Limb (tissue), 2 donors: ENCODE measurements around the gene VMP1.
"Not testable (repeated sequence)": the region's sequence is repeated elsewhere in the genome, so short reads cannot be mapped to it uniquely, and the experiment has no call there.

Source experiments
- DNase-seq, 2 donors: peaks; one replicate each; pipeline ENCODE4 v3.0.0-alpha.2; 2016; ENCODE audit errors: extremely low spot score in 2 of 2

VMP1 gene

DNA sequence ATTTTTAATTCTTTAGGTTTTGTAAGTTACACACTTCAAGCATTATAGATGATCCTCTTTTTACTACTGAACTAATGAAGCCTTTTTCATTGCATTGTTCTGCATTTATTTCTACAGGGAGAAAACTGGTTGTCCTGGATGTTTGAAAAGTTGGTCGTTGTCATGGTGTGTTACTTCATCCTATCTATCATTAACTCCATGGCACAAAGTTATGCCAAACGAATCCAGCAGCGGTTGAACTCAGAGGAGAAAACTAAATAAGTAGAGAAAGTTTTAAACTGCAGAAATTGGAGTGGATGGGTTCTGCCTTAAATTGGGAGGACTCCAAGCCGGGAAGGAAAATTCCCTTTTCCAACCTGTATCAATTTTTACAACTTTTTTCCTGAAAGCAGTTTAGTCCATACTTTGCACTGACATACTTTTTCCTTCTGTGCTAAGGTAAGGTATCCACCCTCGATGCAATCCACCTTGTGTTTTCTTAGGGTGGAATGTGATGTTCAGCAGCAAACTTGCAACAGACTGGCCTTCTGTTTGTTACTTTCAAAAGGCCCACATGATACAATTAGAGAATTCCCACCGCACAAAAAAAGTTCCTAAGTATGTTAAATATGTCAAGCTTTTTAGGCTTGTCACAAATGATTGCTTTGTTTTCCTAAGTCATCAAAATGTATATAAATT, 132.3 kb downstream of the VMP1 start:
- DNase-seq: no peak

DNA sequence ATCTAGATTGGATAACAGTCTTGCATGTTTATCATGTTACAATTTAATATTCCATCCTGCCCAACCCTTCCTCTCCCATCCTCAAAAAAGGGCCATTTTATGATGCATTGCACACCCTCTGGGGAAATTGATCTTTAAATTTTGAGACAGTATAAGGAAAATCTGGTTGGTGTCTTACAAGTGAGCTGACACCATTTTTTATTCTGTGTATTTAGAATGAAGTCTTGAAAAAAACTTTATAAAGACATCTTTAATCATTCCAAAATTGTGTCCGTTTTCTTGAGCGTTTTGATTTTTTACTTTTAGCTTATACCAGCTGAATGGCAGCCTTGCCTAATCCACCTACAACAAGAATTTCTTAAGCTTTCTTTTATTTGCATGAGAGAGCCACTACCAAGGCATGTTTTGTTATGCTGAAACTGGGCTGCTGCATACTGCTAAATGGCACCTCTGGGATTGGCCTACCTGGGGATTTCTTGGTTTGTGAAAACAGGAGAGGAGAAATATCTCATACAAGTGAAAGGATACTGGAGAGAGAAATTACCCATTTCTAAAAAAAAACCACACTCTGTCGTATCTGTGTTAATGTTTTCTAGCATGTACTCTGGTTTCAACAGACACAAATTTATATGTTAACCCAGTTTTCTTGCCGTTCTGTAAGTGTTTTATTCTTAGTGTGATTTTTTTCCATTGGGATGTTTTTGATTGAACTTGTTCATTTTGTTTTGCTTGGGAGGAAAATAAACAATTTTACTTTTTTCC, 133.1 kb downstream of the VMP1 start:
- DNase-seq: no peak

DNA sequence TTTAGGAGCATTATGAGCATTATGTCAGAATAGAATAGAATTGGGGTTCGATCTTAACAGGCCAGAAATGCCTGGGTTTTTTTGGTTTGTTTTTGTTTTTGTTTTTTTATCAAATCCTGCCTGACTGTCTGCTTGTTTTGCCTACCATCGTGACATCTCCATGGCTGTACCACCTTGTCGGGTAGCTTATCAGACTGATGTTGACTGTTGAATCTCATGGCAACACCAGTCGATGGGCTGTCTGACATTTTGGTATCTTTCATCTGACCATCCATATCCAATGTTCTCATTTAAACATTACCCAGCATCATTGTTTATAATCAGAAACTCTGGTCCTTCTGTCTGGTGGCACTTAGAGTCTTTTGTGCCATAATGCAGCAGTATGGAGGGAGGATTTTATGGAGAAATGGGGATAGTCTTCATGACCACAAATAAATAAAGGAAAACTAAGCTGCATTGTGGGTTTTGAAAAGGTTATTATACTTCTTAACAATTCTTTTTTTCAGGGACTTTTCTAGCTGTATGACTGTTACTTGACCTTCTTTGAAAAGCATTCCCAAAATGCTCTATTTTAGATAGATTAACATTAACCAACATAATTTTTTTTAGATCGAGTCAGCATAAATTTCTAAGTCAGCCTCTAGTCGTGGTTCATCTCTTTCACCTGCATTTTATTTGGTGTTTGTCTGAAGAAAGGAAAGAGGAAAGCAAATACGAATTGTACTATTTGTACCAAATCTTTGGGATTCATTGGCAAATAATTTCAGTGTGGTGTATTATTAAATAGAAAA, 133.8 kb downstream of the VMP1 start:
- not testable (repeated sequence) for DNase-seq

DNA sequence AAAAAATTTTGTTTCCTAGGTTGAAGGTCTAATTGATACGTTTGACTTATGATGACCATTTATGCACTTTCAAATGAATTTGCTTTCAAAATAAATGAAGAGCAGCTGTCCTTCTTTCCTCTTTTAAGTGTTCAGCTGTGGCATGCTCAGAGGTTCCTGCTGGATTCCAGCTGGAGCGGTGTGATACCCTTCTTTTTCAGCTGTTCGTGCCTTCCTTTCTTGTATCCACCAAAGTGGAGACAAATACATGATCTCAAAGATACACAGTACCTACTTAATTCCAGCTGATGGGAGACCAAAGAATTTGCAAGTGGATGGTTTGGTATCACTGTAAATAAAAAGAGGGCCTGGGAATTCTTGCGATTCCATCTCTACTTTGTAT, 134.4 kb downstream of the VMP1 start:
- DNase-seq: not testable (repeated sequence)

DNA sequence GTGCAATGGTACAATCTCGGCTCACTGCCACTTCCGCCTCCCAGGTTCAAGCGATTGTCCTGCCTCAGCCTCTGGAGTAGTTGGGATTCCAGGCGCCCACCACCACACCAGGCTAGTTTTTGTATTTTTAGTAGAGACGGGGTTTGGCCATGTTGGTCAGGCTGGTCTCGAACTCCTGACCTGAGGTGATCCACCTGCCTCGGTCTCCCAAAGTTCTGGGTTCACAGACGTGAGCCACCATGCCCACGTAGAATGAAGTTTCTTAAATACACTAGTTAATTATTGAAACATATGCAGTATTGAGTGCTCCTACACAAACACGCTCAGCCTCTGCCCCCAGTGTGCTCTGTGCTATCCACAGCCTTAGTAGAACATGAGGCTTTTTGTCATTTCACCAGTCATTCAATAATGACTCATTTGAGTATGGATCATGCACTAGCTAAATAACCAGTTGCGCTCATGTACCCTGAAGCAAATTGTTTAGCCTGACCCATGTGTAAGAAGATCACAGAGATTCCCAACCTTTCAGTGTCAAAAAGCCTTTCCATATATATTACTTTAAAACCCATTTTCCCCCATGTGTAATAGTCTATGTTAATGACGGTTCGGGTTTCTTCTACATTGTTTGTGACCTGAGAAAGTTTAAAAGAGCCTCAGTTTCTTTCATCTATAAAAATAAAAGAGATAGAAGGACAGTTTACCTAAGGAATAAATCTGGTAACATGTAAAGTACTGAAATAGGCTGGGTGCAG, 135.6 kb downstream of the VMP1 start:
- DNase-seq: no peak

DNA sequence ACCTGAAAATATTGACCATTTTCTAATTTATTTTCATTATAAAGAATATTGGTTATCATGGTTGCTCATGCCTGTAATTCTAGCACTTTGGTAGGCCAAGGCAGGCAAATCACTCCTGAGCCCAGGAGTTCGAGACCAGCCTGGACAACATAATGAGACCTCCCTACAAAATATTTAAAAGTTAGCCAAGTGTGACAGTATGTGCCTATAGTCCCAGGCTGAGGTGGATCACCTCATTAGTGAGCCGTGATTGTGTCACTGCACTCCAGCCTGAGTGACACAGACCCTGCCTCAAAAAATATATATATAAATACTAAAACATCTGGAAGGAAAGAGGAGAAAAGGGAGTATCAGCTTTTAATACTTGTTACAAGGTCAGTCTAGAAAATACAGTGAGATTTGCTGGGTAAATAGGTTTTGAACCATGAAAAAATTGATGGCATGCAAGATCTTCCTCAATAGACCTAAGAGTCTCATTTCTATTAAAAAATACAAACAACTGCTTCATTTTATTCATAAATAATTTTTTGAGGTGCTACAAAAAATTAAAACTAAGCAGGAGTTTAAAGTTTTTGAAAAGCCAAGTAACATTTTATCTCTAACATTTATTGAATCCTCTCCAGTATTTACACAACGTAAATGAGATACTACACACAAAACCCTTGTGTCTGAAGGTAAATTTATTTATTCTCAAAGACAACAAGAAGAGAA, 137.6 kb downstream of the VMP1 start:
- DNase-seq: peak in 1 of 2 donors; percentile 5

DNA sequence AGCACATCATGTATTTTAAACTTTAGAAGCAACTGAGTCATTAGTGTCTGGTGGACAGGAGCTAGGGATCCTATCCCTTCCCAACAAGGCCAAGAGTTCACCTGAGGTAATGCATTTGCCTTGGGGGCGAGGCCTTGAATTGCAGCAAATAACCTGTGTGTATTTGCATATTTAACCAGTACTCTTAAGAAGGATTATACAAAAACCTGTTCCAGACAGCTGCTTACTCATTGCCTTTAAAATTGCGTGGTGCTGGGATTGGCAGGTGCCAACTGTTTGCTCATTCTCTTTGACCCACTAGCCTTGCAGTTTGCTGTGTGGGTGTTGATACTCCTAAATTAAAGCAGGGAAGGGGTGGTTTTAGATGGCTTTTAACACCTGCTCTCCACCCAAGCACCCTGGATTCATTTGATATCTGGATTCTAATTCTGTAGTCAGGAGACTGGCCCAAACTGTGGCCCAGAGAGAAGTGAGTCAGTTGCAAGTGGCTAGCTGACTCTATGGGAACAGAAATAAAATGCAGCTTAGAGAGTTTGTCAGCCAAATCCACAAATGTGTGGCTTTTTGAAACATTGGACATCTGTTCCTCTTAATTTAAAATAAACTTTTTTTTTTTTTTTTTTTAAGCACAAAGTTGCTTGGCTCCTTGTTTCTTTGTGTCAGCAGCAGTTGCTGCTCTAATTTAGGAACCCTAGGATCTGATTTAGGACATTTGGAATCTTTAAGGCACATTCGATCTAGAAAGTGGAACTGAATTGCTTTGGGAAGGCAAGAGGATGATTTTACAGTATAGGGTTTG, 138.3 kb downstream of the VMP1 start:
- no peak for DNase-seq

DNA sequence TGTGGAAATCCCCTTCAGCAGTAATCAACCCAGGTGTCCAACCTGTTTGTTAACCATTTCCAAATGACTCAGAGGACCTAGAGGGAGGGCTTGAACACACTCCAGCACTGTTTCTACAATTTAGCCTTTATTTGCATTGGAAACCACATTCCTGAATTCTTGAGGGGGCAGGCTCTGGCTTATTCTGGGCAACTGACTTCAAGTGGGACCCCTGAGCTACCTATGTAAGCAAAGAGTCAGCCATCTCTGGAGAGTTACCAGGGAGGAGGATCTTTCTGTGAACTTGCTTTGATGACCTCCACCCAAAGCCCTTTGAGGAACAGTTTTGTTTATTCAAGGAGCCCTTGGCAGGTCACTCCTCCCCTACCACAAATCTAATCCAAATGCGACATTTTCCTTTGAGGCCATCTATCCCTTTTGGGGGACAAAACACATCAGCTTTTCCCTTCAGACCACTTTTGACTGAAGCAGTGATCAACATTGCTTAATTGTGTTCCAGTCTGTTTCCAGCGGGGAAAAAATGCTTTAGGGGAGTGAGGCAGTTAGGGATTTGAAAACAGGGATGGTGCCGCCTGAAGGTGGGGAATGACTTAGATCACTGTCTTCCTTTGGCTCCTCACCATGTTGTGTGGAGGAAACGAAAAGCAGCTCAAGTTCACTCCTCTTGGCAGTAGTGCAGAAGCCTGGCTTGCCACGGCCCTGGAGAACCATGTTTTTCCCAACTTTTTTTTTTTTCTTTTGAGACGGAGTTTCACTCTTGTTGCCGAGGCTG, 139.1 kb downstream of the VMP1 start:
- peak in 1 of 2 donors; percentile 52 for DNase-seq

DNA sequence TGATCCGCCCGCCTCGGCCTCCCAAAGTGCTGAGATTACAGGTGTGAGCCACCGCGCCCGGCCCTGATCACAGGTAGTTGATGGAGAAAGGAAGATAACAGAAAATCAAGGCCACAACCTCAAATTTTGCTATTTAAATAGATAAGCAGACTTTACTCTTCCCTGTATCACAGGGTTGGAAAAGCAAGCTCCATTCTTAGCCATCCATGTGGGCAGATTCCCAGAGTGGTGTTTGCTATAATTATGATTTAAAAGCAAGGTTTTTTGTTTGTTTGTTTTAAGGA, 140.9 kb downstream of the VMP1 start:
- DNase-seq: no peak

DNA sequence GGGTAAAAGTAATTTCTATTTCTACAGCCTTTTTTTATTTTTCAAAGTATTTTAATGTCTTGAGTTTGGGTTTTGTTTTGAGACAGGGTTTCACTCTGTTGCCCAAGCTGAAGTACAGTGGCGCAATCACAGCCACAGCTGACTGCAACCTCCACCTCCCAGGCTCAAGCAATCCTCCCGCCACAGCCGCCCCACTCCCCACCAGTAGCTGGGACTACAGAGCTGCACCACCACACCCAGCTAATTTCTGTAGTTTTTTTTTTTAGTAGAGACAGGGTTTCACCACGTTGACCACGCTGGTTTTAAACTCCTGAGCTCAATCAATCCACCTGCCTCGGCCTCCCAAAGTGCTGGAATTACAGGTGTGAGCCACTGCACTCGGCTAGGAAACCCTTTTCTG, 141.3 kb downstream of the VMP1 start:
- DNase-seq: no peak

DNA sequence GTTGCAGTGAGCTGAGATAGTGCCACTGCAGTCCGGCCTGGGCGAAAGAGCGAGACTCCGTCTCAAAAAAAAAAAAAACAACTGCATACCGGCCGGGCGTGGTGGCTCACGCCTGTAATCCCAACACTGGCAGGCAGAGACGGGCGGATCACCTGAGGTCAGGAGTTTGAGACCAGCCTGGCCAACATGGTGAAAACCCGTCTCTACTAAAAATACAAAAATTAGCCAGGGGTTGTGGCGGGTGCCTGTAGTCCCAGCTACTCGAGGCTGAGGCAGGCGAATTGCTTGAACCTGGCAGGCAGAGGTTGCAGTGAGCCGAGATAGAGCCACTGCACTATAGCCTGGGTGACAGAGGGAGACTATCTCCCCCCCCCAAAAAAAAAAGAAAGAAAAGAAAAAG, 142.9 kb downstream of the VMP1 start:
- not testable (repeated sequence) for DNase-seq

DNA sequence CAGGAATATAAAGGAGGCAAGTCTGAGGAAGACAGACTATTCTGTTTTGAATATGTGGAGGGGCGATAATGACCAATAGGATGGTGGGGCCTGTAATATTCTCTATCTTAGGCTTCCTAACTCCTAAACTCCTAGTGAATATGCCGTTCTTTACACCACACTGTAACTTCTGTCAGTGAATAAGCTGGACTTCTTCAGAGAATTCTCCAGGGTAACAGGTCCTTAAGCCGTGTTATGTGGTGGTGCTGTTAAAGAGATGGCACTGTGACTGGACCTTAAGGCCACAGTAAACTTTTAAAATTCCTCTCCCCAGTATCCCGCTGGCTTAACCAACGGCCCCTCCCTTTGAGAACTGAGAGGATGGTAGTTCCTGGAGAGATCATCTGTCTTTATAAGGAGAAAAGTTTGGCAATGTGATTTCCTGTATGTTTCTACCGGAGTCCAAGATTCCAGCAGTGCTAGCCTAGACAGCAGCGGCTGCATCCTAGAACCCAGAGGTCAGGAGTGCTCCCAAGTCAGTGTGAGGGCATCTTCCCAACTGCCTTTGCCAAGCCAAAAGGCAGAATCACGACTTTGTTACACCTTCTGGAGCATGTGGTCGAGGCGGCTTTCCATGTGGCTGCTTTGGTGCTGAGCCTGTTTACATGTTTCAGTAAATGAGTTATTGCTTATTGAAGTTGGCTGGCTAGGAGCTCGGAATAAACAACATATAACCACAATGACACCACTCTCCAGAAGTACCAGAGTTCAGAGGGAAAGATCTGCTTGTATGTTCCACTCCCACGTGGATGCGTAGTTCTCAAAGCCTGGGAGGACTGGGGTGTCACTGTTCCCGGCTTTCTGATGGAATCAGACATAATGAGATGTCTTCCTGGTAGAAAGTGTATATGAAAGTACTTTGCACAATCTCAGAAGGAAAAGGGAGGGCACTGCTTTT, 144.3 kb downstream of the VMP1 start:
- DNase-seq: peak in 1 of 2 donors; percentile 32

DNA sequence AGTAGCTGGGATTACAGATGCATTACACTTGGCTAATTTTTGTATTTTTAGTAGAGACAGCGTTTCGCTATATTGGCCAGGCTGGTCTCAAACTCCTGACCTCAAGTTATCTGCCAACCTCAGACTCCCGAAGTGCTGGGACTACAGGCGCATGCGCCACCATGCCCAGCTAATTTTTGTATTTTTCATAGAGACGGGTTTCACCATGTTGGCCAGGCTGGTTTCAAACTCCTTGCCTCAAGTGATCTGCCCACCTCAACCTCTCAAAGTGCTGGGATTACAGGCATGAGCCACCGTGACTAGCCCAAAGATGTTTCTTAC, 145.4 kb downstream of the VMP1 start:
- DNase-seq: not testable (repeated sequence)

DNA sequence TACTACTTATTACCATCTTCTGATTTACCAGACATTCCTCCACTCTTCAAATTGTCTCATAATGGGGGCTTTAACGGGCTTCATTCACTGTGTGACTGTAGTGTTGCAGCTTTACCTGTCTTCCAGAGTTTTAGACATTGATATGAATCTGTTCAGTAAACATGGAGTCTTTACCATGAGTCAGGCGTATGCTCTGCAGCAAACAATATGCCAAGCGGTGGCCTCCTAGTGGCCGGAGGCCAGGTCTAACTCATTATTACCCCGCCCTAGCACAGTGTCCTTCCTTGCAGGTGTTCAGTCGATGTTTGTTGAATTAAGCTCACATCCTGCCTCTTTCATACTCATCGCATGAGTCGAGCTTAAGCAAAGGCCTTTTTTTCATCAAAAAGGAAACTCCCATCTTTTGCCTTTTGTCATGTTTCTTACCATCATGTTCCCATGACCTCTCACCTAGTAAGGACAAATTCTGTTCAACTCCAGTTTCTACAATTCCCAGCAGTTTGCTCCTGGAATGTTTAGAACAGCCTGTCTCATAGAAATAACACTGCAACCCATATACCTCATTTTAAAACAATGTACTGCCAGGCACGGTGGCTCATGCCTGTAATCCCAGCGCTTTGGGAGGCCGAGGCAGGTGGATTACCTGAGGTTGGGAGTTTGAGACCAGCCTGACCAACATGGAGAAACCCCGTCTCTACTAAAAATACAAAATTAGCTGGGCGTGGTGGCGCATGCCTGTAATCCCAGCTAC, 145.9 kb downstream of the VMP1 start:
- no peak for DNase-seq

DNA sequence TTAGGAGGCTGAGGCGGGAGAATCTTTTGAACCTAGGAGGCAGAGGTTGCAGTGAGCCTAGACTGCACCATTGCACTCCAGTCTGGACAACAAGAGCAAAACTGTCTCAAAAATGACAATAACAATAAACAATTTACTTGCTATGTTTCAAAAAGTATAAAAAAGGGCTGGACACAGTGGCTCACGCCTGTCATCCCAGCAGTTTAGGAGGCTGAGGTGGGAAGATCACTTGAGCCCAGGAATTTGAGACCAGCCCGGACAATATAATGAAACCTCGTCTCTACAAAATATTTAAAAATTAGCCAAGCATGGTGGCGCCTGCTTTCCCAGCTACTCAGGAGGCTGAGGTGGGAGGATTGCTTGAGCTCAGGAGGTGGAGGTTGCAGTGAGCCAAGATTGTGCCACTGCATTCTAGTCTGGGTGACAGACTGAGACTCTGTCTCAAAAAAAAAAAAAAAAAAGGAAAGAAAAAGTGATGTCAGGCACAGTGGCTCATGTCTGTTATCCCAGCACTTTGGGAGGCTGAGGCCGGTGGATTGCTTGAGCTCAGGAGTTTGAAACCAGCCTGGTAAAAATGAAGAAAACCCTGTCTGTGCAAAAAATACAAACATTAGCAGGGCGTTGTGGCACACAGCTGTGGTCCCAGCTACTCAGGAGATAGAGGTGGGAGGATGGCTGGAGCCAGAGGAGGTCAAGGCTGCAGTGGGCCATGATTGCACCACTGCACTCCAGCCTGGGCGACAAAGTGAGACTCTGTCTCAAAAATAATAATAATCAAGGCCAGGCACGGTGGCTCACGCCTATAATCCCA, 146.7 kb downstream of the VMP1 start:
- not testable (repeated sequence) for DNase-seq

DNA sequence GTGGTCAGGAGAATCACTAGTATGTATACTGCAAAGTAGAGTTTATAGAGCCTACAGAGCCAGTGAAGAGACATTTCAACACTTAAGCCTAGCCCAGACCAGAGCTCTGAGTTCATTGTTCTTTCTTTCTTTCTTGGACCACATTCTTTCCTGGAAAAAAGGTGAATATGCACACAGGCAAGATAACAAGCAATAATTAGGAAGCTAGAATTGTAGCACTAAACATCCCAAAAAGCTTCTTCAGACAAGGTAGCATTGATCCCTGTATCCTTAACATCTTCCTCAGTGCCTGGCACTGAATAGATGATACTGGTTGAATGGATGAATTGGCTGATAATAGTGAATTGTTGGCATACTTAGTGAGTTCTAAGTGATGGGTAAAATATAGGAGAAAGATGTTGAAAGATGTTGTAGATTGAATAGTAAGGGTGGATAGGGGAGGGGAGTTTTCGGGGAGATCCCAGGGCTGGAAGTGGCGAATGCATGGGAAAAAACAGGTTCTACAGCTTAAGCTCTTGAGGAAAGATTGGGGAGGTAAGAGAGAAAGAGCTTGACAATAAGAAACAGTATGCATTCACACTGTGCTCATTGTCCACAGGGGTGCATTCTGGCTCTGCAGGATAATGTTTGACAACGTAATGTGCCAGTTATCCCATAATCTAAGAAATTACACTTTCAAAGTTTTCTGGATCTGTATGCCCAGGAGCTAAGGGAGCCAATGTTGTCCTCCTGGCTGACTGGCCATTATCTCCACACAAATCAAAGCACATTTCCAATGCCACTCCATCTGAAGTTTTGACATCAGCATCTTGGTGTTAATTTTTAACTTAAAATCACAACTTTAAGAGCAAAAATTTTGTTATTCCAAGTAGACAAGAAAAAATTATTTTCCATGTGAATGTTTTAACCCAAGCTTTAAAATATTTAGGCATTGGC, 149.7 kb downstream of the VMP1 start:
- no peak for DNase-seq
